Raji (cell line): ENCODE results near the gene BANK1.

Experiments
- POLR2A ChIP-seq: IDR thresholded peaks from 2 replicates; pipeline ENCODE4 v1.6.1; 2011; ENCODE audit warnings: low read depth, low read length, control low read depth; ENCODE audit not compliant: insufficient read depth

The BANK1 gene

DNA sequence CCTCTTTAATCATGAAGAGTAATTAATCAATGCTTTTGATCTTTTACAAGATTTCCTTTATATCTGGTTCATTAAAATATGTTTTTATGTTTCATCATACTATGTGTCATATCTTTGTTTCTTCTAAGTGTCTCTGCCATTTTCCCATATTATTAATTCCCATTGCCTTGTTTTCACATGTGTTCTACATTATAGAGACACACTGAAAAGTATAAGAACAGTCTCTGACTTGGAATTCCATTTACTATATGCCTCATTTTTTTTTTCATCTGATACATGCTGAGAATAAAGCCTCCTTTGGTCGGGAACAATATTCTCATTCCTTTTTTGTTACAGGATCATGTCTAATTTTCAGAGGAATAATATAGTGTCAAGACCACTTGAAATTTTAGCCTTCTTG lies 4.3 kb downstream of the BANK1 start:
- TF ChIP-seq POLR2A: no peak

DNA sequence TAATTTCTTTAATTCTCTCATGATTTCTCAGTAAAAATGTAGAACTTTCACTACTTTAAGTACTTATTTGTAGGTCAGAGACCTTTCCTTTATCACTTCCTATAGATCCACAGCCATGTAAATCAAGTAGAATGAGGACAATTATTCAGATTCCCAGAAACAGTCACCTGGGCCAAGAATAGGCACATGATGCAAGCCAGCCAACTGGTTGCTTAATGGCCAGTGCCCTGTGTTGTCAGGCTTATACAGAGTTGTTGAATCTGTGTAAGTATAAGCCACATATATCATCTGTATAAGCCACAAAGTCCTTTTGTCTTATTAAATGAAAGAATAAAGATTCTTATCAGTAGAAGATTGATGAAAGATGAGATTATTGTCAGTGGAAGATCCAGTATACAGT lies 5.2 kb downstream of the BANK1 start:
- no peak for TF ChIP-seq POLR2A

GRCh38 chr4:101801958-101802357 lies 11.4 kb downstream of the BANK1 start:
- no peak for TF ChIP-seq POLR2A

DNA sequence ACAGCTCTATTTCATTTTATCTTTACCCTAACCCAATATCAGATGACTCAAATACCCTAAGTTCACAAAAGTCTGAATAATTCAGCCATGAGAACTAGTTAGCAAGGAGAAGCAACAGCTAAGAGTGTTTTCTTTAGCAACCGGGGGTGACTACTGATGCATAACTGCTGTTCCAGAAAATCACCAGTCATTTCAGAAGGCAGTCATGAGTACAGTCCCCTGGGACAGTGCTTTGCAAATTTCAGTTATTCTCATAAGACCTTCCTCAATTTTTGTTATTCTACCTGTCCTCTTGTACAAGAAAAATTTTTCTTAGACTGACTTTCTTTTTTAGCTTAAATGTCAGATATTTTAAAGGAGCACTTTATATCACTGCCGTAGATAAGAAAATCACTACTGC lies 16.4 kb downstream of the BANK1 start:
- 0 out of 2 replicates have a peak, but pooled peaks have one; percentile 9 for TF ChIP-seq POLR2A

DNA sequence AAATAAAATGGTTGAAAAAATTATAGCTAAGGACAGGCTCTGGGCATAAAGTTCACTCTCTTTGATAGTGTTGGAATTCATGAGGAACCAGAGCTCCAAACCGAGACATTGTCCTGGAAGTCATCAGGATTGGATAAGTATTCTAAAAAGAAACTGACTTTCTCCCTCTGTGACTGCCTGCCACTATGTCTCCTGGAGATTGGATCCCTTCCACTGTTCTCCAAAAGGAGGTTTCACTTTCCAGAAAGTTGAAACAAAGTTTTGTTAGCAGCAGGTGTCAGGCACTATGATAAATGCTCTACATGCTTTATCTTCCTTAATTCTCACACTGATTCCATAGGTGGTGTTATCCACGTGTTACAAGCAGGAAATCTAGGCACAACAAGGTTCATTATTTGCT lies 16.8 kb downstream of the BANK1 start:
- 0 out of 2 replicates have a peak, but pooled peaks have one; percentile 6 for TF ChIP-seq POLR2A

DNA sequence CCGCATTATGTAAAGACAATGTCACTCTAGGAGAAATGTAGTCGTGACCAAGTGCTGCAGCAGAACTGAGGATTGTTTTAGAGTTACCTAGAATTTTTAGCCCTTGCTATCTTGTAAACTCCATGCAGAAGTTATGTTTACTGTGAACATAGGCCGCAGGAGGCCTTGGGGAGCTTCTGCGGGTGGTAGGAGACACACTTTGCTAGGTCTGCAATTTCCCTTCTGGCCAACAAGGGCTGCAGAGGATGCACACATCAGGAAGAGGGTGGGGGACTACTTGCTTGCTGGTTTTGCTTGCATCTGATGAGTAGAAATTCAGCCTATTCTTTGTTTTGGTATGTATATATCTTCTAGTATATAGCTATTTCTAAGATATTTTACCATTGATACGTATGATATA lies 23.1 kb downstream of the BANK1 start:
- TF ChIP-seq POLR2A: peak; percentile 30; the same call in 1 of the 2 replicates

- no peak for TF ChIP-seq POLR2A
These were observed 27.8 kb downstream of the BANK1 start for GRCh38 chr4:101818362-101818761.

DNA sequence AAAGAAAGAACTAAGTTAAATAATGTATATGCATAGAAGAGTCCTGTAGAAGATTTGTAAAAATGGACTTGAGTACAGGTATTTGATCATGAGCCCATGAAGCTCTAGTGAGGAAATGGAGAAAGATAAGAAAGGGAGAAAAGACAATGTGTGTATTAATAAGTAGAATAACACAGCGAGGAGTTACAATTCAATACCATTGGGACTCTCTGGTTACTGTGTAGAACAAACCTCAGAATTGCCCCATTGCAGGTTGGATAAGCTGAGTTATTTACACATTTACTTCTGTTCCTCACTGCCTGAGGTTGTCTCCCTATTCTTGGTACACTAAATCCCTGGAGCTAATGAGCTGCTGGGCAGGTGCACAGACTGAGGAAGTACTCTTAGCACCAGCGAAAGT lies 33.3 kb downstream of the BANK1 start:
- TF ChIP-seq POLR2A: no peak

DNA sequence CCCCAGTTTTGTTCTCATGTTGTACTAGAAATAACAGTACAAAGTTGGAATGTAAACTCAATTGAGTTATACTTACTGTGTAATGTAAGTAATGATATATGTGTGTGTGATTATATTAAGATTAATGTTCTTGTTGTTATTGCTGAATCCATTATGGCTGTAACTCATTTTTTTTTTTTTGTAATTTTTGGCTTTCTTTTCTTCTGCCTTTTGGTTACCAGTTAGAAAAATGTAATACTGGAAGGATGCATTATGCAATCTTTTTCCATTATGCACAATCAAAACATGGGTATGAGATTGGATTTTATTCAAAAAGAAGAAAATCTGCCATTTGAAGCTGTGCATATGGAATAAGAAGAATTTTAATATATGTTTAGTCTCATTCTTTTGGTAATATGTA lies 34.0 kb downstream of the BANK1 start:
- no peak for TF ChIP-seq POLR2A

- TF ChIP-seq POLR2A: no peak
These were observed 35.4 kb downstream of the BANK1 start for GRCh38 chr4:101825953-101826352.

DNA sequence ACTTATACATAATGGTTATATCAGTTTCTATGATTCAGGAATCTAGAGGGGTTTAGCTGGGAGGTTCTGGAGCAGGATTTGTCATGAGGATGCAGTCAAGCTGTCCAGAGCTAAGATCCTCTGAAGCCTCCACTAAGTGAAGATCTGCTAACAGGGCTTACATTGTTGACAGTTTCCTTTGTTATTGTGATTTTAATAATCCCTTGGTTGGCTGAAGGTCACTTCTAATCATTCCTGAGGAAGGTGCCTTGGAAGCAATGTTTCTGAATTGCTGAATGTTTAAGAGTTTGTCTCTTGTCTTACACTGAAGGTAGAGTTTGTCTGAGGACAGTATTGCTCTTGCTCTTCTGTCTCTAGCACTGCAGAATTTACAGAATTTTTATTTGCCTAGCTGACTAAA lies 41.3 kb downstream of the BANK1 start:
- no peak for TF ChIP-seq POLR2A

- no peak for TF ChIP-seq POLR2A
These were observed 43.0 kb downstream of the BANK1 start for GRCh38 chr4:101833480-101833879.

GRCh38 chr4:101835121-101835904 lies 44.8 kb downstream of the BANK1 start:
- TF ChIP-seq POLR2A: no peak

- TF ChIP-seq POLR2A: no peak
These were observed 52.5 kb downstream of the BANK1 start for GRCh38 chr4:101843054-101843453.

DNA sequence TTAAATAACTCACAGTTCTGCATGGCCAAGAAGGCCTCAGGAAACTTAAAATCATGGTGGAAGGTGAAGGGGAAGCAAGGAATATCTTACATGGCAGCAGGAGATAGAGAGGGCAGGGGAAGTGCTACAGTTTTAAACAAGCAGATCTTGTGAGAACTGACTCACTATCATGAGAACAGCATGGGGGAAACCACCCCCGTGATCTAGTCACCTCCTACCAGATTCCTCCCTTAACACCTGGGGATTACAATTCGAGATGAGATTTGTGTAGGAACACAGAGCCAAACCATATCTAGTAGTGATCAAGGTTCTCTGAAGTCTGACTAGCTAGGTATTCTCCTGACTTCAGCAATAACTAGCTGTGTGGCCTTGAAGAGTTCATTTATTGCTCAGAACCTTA lies 56.0 kb downstream of the BANK1 start:
- TF ChIP-seq POLR2A: no peak

- TF ChIP-seq POLR2A: no peak
These were observed 60.2 kb downstream of the BANK1 start for GRCh38 chr4:101850698-101851097.

- no peak for TF ChIP-seq POLR2A
These were observed 61.1 kb downstream of the BANK1 start for GRCh38 chr4:101851672-101852071.
